Measurements from ENCODE around the gene SGK2. TPM values are rescaled to one million over a fixed set of nuclear protein-coding genes. Genes with fewer than 3 reads are reported as not detected.
"Not testable (repeated sequence)": the region's sequence is repeated elsewhere in the genome, so short reads cannot be mapped to it uniquely, and the experiment has no call there.

The SGK2 gene
- total RNA-seq, 1 donor from 2014 or later = 56.8 TPM

- DNase-seq (ENCODE audit: low spot score) = no peak
Observed at GRCh38 chr20:43563429-43563828, 4.6 kb downstream of the SGK2 start.

- DNase-seq (ENCODE audit: low spot score) = no peak
Observed at GRCh38 chr20:43563991-43564390, 5.2 kb downstream of the SGK2 start.

- DNase-seq (ENCODE audit: low spot score) = no peak
Observed at GRCh38 chr20:43564455-43564854, 5.6 kb downstream of the SGK2 start.

- DNase-seq (ENCODE audit: low spot score) = no peak
Observed at GRCh38 chr20:43564993-43565757, 6.3 kb downstream of the SGK2 start.

GRCh38 chr20:43565758-43566104, 6.9 kb downstream of the SGK2 start:
- DNase-seq (ENCODE audit: low spot score) = no peak

- DNase-seq (ENCODE audit: low spot score) = no peak
Observed at GRCh38 chr20:43567477-43567876, 8.7 kb downstream of the SGK2 start.

- no peak for DNase-seq (ENCODE audit: low spot score)
Observed at GRCh38 chr20:43568706-43569105, 9.9 kb downstream of the SGK2 start.

- DNase-seq (ENCODE audit: low spot score) = no peak
Observed at GRCh38 chr20:43569282-43569681, 10.5 kb downstream of the SGK2 start.

- DNase-seq (ENCODE audit: low spot score) = no peak
Observed at GRCh38 chr20:43570496-43570895, 11.7 kb downstream of the SGK2 start.

GRCh38 chr20:43571310-43571709, 12.5 kb downstream of the SGK2 start:
- no peak for DNase-seq (ENCODE audit: low spot score)

- no peak for DNase-seq (ENCODE audit: low spot score)
Observed at GRCh38 chr20:43571771-43572170, 12.9 kb downstream of the SGK2 start.

GRCh38 chr20:43572891-43573290, 14.1 kb downstream of the SGK2 start:
- DNase-seq (ENCODE audit: low spot score) = no peak

GRCh38 chr20:43576108-43576507, 17.3 kb downstream of the SGK2 start:
- DNase-seq (ENCODE audit: low spot score) = no peak

GRCh38 chr20:43579861-43580793, 21.3 kb downstream of the SGK2 start:
- DNase-seq (ENCODE audit: low spot score) = no peak

- DNase-seq (ENCODE audit: low spot score) = no peak
Observed at GRCh38 chr20:43583133-43583864, 24.5 kb downstream of the SGK2 start.

- DNase-seq (ENCODE audit: low spot score) = peak; percentile 69
Observed at GRCh38 chr20:43583982-43584432, 25.2 kb downstream of the SGK2 start.

GRCh38 chr20:43584448-43585136, 25.8 kb downstream of the SGK2 start:
- DNase-seq (ENCODE audit: low spot score) = no peak

GRCh38 chr20:43586641-43587040, 27.8 kb downstream of the SGK2 start:
- no peak for DNase-seq (ENCODE audit: low spot score)

- not testable (repeated sequence) for DNase-seq (ENCODE audit: low spot score)
Observed at GRCh38 chr20:43588526-43588925, 29.7 kb downstream of the SGK2 start.

GRCh38 chr20:43590036-43590391, 31.2 kb downstream of the SGK2 start:
- DNase-seq (ENCODE audit: low spot score) = no peak

Measured in mucosa of gallbladder (tissue), 1 donor.